Retinal pigment epithelial cell (primary cell): ENCODE measurements around the gene RAMP3.
"Not testable (repeated sequence)": the region's sequence is repeated elsewhere in the genome, so short reads cannot be mapped to it uniquely, and the experiment has no call there.

Experiments used
- DNase-seq: peaks from one replicate; pipeline ENCODE4 v3.0.0-alpha.2; 2010; ENCODE audit warnings: low read depth
- H3K4me3 ChIP-seq: 2 replicates; pipeline ENCODE4 v1.5.1; 2011; ENCODE audit warnings: mild to moderate bottlenecking, low read length, control low read depth, moderate library complexity
- CTCF ChIP-seq: conservative IDR thresholded peaks from 2 replicates; pipeline ENCODE4 v1.5.1; 2011; ENCODE audit warnings: low read depth, low read length, control low read depth, inconsistent platforms

RAMP3 gene

DNA sequence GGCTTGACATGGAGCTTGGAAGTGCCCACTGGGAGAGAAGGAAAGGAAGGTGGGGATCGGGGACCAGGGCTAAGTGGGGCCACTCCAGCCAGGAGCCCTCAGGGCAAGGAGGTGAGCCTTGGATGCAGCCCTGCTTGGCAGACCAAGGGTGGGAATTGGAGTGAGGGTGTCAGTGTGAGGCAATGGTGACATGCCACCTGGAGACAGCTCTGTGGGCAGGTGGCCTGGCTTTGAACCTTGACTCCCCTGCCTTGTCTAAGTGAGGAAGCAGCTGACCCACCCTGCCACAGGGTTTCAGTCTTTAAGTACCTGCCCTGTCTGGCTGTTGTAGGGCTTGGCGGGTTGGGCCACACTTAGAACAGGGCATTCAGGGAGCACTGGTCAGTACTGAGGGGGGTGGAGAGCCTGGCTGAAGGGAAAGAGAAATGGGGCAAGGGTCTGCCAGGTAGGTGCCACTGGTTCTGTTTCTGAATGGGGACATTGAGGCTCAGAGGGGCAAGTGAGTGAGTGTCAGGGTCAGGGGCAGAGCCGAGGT, 4.8 kb downstream of the RAMP3 start:
- TF ChIP-seq CTCF: no peak
- no peak for DNase-seq
- no peak overlapping the region for H3K4me3 ChIP-seq

GRCh38 chr7:45162943-45163691, 5.5 kb downstream of the RAMP3 start:
- TF ChIP-seq CTCF: no peak
- no peak for DNase-seq
- no peak overlapping the region for H3K4me3 ChIP-seq

- DNase-seq: no peak
- no peak overlapping the region for H3K4me3 ChIP-seq
- TF ChIP-seq CTCF: no peak
These were observed 6.1 kb downstream of the RAMP3 start for GRCh38 chr7:45163692-45164052.

DNA sequence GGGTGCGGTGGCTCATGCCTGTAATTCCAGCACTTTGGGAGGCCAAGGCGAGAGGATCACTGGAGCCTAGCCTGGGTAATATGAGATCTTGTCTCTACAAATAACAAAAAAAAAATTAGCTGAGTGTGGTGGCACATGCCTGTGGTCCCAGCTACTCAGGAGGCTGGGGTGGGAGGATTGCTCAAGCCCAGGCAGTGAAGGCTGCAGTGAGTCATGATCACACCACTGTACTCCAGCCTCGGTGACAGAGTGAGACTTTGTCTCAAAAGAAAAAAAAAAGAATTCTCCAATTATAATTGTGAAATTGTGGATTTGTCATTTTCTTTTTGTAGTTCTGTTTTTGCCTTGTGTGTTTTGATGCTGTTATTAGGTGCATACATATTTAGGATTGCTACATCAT, 6.7 kb downstream of the RAMP3 start:
- not testable (repeated sequence) for DNase-seq, H3K4me3 ChIP-seq

DNA sequence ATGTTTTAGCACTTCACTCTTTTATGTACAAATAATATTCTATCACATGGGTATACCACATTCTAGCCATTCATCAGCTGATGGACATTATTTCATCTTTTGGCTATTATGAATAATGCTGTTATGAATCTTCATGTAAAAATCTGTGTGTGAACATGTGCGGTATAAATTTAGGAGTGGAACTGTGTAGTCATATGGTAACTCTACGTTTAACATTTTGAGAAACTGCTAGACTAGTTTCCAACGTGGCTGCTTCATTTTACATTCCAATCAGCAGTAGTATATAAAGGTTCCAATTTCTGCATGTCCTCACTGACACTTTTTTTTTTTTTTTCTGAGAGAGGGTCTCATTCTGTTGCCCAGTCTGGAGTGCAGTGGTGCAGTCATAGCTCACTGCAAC, 8.3 kb downstream of the RAMP3 start:
- no peak overlapping the region for H3K4me3 ChIP-seq
- TF ChIP-seq CTCF: no peak
- no peak for DNase-seq

DNA sequence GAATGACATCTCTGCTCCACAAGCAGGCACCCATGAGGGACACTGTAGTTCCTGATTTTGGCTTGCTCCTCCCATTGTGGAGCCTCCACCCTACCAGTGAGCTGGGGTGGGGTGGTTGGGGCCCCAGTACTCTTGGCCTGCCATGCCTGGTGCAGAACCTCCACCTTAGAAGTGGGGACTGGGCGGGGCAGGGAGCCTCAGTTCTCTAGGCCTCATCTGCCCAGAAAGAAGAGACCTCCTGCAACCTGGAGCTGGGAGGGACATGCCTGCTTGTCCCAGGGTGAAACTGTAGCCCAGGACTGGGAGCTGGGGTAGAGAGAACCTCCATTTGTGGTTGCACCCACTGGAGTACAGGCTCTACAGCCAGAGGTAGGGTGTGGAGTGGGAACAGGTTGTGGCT, 14.4 kb downstream of the RAMP3 start:
- DNase-seq: no peak
- TF ChIP-seq CTCF: no peak
- no peak overlapping the region for H3K4me3 ChIP-seq

DNA sequence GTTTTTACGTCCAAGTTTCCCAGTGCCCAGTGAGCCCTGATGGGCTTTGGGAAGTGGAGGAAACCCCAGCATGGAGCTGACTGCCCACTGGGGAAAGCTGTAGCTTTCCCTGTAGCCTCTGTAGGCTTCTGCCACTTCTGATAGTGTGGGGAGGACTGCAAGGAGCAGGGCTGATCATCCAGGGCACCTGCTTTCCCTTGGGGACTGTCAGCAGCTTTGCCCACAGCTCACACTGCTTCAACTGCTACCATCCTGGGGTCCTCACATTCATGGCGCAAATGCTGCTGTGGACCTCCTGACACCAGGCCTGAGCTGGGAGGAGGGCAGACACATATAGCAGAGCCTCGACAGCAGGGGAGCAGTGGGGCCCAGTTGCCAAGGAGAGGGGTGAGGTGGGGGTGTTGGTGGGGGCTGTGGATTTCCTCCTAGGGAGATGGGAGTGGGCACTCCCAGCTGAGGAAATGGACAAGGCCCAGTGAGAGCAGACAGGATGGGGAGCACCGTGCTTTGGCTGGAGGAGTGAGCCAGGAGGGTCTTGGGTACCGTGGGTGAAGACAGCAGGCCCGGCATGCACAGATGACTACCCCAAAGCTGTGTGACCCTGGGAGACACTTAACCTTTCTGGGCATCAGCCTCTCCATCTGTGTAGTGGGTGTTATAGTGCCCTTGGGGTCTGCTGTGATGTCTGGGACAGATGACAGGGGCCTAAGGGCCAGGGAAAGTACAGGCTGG, 16.2 kb downstream of the RAMP3 start:
- no peak overlapping the region for H3K4me3 ChIP-seq
- no peak for DNase-seq
- TF ChIP-seq CTCF: no peak
